HG03565 (cell line): ENCODE data around the gene PIGC.

ENCODE experiments used
- ATAC-seq: cut with Tn5 transposase; IDR thresholded peaks from one replicate; pipeline ENCODE4 v1.9.1; 2021; ENCODE audit warnings: mild to moderate bottlenecking, moderate library complexity; ENCODE audit not compliant: unreplicated experiment

Gene PIGC

DNA sequence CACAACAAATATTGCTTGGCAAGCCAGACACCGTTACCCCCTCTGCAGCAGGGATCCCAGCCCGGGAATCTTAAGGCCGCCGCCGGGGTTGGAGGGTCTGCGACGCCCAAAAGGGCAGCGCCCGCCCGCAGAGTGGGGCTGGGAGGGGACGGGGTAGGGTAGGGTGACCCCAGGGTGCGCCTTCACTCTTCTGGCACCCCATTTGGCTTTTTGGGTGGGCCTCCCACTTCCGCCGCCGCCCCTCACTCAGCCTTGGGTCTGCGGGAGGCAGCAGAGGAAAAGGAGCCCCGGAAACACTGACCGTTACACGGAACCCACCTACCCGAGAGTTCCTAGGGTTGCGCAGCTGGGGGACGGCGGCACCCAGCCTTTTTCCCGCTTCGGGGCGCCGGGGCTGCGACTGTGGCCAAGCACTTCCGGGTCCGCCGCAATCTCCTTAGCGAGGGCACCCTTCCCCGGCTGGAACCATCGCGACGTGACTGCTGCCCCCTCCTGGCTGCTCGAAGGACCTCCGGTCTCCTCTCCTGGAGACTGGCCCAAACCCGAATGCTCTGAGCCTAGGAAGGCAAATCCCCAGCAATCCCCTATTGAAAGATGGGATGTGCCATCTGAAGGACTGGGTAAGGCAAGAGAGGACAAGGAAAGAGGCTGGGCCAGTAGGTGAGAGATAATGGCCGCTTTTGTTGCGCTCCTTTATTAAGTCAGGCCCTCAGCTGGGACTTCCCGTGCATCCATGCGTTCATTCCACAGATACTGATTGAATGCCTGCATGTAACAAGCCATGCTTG, at the start of gene PIGC:
TSS of gene PIGC (minus strand) at position 404 of the 788 bp plus-strand sequence. CDS start 1,447 bp downstream, outside the sequence.
- peak; percentile 97 for ATAC-seq

DNA sequence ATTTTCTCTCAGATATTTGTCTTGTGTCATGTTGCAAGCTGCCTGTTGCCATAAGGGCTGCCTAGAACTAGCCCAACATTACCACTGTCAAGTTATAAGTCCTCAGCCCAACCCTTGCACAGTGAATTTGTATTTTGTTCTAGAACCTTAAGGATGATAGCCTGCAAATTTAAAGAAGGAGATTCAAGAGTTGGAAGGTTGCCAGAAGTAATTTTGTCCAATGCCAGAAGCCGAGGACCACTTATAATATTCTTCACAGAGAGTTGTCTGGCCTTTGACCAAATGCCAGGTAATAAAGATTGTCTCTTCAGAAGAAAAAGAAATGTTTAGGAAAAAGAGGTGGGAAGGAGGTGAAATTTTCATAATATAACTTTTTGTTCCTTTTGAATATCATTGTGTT, 48.6 kb upstream of the PIGC start:
- ATAC-seq = no peak

DNA sequence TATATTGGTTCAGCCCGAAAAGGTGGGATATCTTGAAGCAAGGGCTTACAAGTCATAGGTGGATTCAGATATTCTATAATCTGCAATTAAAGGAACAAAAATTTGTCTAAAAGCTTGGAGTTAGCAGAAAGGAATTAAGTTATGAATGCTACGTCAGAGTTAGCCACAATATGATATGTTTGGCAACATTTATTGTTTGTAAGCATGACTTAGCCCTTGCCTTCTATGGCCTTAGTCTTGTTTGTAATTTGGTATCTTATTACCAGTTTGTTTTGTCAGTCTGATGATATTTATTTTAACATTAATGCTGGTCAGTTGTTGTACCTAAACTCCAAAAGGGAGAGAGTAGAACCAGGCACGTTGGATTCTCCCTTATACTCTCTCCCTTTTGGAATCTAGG, 46.0 kb upstream of the PIGC start:
- ATAC-seq = no peak

DNA sequence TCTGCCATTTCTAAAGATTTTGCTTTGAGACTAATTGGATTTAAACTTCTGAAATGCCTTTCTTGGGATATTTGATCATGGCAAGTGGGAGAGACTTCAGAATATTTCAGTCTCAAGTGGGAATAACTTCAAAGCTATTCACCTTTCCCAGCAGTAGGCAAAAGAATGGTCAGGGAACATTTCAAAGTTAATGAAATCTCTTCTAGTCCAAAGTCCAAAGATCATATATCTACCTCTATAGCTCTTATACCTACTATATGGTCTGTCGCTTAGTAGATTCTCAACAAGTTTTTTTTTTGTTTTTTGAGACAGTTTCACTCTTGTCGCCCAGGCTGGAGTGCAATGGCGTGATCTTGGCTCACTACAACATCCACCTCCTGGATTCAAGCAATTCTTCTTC, 44.5 kb upstream of the PIGC start:
- ATAC-seq = no peak

DNA sequence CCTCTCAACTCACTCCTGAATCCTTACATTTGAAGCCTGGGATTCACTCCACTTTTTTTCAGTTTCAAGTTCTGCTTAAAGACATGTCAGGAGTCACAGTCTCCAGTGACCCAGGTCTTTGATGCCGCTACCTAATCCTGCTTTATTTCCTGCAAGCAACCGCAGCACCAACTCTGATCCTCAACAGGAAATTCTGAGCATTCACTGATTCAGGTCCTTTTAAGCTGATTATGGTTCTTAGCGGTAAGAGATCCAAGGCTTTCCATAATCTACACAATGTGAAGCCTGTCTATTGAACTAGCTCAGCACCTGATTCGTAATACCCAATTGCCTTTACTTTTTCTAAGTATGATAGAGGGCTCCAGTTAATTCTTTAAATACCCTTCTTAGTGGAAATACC, 43.7 kb upstream of the PIGC start:
- no peak for ATAC-seq

DNA sequence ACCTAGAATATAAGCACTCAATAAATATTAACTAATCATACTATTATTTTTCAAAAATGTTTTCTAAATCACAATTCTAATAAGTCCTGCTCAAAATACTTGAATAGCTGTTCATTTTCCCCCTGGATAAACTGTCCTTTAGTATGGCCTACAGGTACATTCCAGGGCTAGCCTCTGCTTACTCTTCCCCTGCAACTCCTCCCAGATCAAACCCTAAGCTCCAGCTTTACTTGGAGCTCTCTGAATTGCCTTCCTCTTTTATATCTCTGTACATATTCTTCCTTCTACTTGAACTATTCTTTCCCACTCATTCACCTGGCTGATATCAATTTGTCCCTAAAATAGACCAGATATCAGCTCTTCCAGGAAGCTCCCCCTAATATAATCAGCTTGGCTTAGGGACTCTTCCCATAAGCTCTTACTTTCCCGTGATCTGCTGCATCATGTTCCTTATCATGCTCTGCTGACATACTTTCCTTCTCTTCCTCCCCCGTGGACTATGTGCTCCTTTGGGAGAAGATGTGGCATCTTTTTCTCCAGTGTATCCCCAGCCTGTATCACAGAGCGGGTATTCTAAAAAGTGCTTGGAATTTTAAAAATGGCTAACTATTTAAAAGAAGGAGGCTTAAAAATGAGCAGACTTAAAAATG, 43.1 kb upstream of the PIGC start:
- ATAC-seq = no peak

DNA sequence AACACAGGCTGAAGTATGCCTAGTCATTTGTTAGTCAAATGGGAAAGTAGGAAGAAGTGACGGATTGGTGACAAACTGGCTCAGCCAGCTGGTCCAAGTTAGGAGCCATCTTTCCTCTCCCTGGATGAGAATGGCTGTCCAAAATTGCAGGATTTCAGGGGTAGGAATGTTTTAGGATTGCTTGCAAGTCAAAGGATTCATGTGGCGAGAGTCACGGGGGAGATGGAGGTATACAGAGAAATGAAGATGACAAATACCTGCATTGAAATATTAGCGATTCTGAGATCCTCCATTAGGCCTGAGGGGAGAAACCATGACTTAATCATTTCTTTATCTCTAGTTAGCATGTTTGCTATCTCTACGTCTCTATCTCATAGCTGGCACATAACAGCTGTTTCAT, 41.8 kb upstream of the PIGC start:
- ATAC-seq = no peak

DNA sequence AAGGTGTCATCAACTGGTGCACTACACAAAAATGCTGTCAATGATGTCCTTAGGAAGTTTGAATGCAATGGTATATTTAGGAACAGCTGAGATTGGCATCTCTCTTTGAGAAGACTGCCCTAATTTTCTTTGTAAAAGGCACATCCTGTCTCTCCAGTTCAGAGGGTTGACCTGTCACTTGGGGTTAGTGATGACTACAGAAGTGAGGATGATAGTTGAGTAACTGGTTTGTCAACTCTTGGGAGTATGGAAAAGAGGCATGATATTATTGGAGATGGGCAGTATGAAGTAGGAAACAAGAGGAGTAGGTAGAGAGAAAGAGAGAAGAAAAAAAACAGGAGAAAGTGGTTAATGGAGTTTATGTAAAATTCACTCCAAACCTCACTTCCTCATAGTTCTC, 40.4 kb upstream of the PIGC start:
- no peak for ATAC-seq

DNA sequence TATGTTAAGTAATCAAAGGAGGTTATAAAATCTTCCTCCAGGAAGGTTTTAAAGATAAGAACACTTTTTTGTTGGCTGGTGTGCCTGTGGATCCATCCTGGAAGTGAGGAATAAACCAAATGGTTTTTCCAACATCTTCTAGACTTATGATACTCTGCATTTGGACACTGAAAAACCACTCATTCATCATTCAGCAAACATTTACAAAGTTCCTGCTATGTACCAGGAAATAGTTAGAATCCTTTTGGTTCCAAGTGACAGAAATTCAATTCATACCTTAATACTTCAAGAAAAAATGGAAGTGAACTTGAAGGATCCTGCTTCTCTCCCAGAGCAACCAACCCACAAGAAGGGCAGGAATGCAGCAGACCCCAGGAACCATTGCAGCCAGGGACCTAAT, 39.6 kb upstream of the PIGC start:
- no peak for ATAC-seq

DNA sequence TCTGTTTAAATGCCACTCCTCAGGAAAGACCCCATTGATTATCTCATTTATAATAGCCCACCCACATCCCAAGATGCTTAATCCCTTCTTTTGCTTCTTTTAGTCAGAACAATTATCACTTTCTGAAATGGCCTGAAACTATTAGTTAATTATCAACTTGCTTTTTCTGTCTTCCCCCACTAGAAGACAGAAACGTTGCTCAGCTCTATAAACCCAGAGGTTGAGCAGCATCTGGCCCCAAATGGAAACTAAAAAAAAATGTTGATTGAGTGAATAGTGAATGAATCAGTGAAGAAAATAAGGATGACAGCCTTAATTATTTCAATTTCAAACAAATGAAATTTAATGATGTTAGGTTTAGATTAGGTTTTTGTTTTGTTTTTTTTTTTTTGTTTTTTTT, 38.2 kb upstream of the PIGC start:
- ATAC-seq = no peak

DNA sequence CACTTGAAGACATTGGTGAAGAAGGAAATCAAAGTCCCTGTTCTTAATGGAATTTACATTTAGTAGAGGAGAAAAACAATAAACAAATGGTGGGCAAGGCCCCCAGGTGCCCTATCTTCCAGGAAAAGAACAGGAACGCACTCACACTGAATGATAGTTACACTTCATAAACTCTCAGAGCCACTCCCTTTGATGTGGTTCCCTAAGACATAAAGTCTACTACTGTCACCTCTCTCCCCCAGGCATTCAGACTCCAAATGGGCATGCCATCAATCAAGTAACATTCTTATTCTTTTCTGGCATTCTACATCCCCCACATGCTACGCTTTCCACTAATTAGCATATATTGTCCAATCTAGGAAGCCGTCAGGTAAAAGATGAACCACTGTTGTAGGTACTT, 36.6 kb upstream of the PIGC start:
- no peak for ATAC-seq

DNA sequence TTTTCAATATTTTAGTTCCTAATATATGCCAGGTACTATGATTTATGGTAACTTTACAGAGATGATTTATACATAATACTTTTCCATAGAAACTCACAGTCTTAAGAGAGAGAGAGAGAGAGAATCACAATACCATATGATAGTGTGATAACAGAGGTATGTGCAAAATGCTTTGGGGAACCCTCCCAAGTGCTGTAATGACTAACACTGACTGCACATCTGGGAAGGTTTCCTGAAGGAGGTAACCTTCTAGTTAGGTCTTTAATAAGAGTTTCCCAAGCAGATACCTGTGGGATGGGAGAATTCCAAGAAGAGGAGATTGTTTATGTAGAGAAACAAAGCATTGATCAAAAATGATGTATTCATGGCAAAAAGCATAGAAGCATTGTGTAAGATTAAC, 34.6 kb upstream of the PIGC start:
- ATAC-seq = no peak

DNA sequence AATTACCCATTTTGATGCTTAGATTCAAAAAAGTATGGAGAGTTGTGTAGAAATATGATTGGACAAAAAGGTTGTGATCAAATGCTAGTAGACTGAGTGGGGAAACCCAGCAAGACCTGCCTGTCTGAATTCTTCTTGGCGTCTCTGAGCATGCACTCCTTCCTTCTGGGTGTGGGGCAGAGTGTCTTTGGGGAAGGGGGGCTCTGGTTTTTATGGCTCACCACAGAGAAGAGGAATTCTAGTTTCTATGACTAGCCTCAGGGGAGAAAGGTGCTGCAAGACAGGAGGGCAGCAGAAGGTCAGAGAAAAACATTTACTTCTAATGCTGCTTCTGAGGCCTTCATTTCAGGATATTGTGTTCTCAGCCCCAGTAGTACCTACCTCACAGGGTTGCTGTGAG, 33.9 kb upstream of the PIGC start:
- no peak for ATAC-seq

DNA sequence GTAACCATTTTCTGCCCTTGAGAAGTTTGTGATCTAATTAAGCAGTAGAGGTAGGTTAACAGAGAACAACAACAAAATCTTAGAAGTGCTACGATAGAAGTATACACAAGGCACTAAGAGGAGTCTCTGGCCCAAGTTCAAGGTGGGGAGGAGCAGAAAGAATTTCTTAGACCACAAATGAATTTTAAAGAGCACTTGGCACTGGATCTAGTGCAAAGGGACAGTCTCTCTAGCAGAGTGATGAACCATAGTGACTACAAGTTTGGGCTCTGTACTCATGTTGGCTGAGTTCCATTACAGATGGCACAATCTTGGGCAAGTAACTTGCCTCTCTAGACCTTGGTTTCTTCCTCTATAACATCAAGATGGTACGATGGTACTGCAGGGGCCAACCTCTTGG, 33.3 kb upstream of the PIGC start:
- no peak for ATAC-seq

DNA sequence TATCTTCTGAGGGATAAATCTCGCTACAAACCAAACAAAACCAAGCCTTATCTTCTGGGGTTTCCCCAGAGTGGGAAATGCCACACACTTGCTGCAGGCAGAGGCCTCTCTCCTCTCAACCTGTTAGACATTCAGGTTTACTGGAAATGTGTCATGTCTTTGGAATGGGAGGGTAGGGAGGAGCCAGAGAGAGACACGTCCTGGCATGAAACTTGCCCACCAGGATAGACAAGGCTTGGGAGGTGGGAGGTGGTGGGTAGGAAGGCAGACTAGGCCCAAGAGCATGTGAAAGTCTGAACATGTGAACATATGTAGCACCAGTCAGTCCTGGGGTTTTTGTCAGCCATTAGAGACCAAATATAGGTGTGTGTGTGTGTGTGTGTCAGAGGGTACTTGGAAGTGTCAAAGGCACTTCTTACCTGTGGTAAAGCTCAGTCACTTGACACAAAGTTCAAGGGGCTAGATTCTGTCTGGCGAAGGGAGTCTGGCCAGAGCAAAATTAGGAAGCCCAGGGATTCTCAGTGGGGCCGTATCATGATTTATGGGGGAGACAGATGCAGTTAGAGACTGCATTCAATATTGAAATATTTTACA, 32.4 kb upstream of the PIGC start:
- ATAC-seq = no peak

DNA sequence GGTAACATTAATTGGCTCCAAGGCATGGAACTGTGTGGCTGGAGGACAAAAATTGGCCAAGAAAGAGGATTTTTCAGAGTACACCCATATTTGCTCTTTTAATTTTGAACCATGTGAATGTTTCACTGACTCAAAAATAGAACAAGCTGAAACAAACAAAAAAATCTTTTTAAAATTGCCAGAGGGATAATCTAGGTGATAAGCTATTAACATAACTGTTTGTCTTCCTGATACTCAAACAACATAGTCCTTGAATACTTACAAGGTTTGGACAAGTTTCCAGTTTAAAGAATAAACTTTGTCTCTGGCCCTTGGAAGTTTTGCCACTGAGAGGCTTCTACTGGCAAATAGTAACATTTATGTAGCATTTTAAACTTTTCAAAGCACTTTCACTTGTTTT, 30.0 kb upstream of the PIGC start:
- no peak for ATAC-seq

DNA sequence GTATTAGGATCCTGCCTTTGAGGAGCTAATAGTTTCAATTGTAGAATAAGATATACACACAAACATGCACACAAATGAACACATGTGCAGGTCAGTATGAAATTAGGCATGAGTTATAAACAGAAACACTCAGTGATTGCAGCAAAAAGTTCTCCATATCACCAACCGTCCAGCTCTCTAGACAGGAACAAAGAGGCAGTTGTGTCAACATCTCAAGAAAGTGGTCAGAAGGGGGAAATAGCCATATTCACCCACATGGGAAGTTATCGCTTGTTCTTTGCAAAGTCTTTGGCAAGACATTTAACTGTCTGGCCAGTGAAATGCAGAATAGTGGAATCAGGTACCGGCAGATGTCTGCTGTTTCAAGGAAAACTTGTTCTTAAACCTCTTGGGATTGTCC, 29.4 kb upstream of the PIGC start:
- ATAC-seq = no peak

DNA sequence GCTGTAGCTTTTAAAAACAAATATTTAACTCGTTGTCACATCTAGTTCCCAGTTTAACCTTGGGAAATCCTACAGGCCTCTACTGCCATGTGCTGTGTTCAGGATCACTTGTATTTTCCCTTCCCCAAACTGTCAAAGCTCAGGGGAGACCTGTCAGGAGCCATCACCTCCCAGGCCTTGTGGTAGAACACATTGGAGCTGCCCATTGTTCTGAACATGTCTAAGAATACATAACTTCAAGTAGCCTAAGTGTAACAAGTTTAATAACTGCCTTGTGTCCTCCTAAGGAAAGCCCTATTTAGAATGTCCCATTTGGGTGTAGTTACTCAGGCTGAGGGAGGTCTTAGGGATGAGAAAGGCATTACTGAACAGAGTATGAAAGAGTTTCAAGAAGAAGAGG, 28.6 kb upstream of the PIGC start:
- no peak for ATAC-seq

DNA sequence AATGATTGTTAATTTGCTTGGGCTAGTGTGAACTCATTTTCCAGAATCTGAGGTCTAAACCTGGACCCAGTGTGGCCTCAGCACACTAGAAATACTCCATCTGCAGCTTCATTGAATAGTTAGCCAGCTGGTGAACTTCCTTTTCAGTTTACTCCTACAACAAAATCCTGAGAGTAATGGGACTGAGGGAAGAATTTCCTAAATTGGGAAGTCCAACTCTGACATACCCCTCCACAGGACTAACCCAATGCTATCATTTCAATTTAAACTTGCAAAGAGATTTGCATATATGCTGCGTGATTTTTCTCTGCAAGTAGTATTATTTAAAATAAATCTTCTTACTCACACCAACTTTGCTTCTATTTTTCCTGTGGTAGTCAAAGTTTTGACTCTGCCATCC, 27.8 kb upstream of the PIGC start:
- no peak for ATAC-seq

DNA sequence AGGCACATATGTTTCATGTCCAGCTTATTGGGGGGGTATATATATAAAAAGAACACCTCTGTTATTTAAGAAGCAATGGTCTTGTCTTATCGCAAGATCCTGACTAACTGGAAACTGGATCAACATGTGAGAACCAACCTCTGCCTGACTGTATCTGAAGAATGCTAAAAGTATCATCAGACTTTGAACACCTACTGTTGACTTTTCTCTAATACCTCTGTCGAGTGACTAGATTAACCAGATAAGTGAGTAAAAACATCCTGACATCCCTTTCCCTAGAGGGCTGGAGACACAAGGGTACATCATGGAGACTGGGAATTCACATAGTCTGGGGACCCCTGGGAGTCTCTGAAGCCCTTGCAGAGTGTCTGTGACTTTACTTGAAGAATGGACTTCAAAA, 26.3 kb upstream of the PIGC start:
- no peak for ATAC-seq

DNA sequence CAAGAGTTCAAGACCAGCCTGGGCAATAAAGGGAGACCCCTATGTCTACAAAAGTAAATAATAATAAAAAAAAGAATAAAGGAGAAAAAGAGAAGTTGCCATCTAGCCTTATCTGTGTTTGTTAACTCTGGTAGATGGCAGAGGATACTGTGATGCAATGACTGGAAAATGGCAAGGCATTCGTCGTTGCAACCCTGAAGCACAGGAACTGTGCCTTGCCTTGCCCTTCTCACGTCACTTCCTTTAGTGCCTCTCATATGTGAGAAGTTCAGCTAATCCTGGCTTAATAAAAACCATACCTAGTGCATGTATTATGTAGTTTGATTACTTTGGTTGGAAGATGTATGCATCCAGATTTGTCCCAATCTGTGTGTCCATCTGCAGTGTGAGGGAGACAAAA, 25.8 kb upstream of the PIGC start:
- no peak for ATAC-seq

DNA sequence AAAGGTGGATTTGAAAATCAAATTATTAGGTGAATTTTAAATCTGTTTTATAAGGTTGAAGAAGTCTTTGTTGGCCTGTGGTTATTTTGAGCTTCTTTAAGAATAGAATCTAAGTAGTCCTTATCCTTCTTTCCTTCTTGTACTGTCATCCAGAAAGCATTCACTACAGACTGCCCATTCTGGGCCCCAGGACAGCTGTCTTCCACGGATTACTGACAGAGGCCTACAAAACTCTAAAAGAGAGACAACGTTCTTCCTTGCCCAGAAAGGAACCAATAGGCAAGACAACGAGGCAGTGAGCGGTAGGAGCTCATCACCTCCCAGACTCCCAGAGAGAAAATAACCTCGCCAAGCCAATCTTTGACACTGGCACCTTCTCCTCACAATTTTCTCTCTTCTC, 24.4 kb upstream of the PIGC start:
- ATAC-seq = no peak
